SK-N-SH (cell line): ENCODE measurements around the gene WDR64. TPM values are rescaled to one million over a fixed set of nuclear protein-coding genes. Genes with fewer than 3 reads are reported as not detected.

ENCODE experiments used
- CTCF ChIA-PET: fragments of 300-600, 350-600 bp; formaldehyde crosslinking; extraction: SDS; loops from one replicate; lab custom pipeline; 2021; lab: Yijun Ruan, JAX
- POLR2A ChIA-PET: fragments of 350-600 bp; sonication (Branson Sonifier 250); formaldehyde crosslinking; extraction: SDS; loops from one replicate; lab custom pipeline; 2020; ENCODE audit warnings: antibody characterized with exemption, inconsistent platforms; lab: Yijun Ruan, JAX
- DNase-seq: peaks from one replicate; pipeline ENCODE4 v3.0.0; 2012
- H2AFZ ChIP-seq: fragments of 200-600 bp; sonication (generic); 2 replicates; pipeline ENCODE4 v1.8.1; 2016; ENCODE audit warnings: antibody characterized with exemption, mild to moderate bottlenecking, low read depth
- H3F3A ChIP-seq: fragments of 200-600 bp; sonication (generic); replicated peaks from 2 replicates; pipeline ENCODE3; 2016; ENCODE audit warnings: antibody characterized with exemption, mild to moderate bottlenecking; ENCODE audit not compliant: insufficient read depth
- H3K27ac ChIP-seq, 2 experiments: fragments of 200-500 bp in 1 of 2; fragments of 200-600 bp in 1 of 2; sonication (Bioruptor generic) in 1 of 2; sonication (generic), shearing (Covaris generic) in 1 of 2; 2 replicates each; pipeline versions ENCODE4 v1.5.1 to v1.6.1; 2014 to 2016; ENCODE audit warnings: low read depth in 2 of 2, inconsistent platforms in 1 of 2, low read length in 1 of 2, mild to moderate bottlenecking in 1 of 2, mixed read lengths in 1 of 2
- H3K27me3 ChIP-seq: fragments of 200-600 bp; sonication (generic), shearing (Covaris generic); 2 replicates; pipeline ENCODE4 v1.6.1; 2016; ENCODE audit warnings: mixed run types; ENCODE audit not compliant: insufficient read depth
- H3K36me3 ChIP-seq, 2 experiments: fragments of 200-500 bp in 1 of 2; fragments of 200-600 bp in 1 of 2; sonication (Bioruptor generic) in 1 of 2; sonication (generic) in 1 of 2; replicated peaks in 1 of 2; 2 replicates each; pipeline versions ENCODE3 to v1.5.1; 2014 to 2016; ENCODE audit warnings: low read length in 1 of 2, mild to moderate bottlenecking in 1 of 2; ENCODE audit not compliant: insufficient read depth in 2 of 2, control insufficient read depth in 1 of 2
- H3K4me1 ChIP-seq, 2 experiments: fragments of 200-500 bp in 1 of 2; fragments of 200-600 bp in 1 of 2; sonication (Bioruptor generic) in 1 of 2; sonication (generic), shearing (Covaris generic) in 1 of 2; 2 replicates each; pipeline versions ENCODE4 v1.5.1 to v1.6.1; 2014 to 2016; ENCODE audit warnings: low read depth in 1 of 2, low read length in 1 of 2, mixed run types in 1 of 2; ENCODE audit not compliant: insufficient read depth in 2 of 2, control insufficient read depth in 1 of 2
- H3K4me2 ChIP-seq: fragments of 200-600 bp; sonication (generic), shearing (Covaris generic); 2 replicates; pipeline ENCODE4 v1.6.1; 2017; ENCODE audit warnings: mixed run types
- H3K4me3 ChIP-seq, 2 experiments: fragments of 200-500 bp in 1 of 2; fragments of 200-600 bp in 1 of 2; sonication (Bioruptor generic) in 1 of 2; sonication (generic), shearing (Covaris generic) in 1 of 2; 2 replicates each; pipeline versions ENCODE4 v1.5.1 to v1.8.1; 2014 to 2016; ENCODE audit warnings: low read depth in 2 of 2, inconsistent platforms in 1 of 2, low read length in 1 of 2, mild to moderate bottlenecking in 1 of 2, mixed read lengths in 1 of 2, moderate library complexity in 1 of 2
- H3K79me2 ChIP-seq: fragments of 200-600 bp; sonication (generic); 2 replicates; pipeline ENCODE4 v1.8.1; 2017; ENCODE audit warnings: mild to moderate bottlenecking; ENCODE audit not compliant: insufficient read depth
- H3K9ac ChIP-seq: fragments of 200-600 bp; sonication (generic); 2 replicates; pipeline ENCODE4 v1.6.1; 2017; ENCODE audit warnings: mixed run types
- H3K9me2 ChIP-seq: fragments of 200-600 bp; sonication (generic); 2 replicates; pipeline ENCODE4 v1.6.1; 2017; ENCODE audit warnings: mixed run types
- H3K9me3 ChIP-seq: fragments of 200-600 bp; sonication (generic); 2 replicates; pipeline ENCODE4 v1.6.1; 2017; ENCODE audit warnings: mixed run types, mild to moderate bottlenecking, moderate library complexity
- H4K20me1 ChIP-seq: fragments of 200-600 bp; sonication (generic); 2 replicates; pipeline ENCODE4 v1.6.1; 2017; ENCODE audit warnings: mild to moderate bottlenecking, mixed run types; ENCODE audit not compliant: insufficient read depth
- FOSL2 ChIP-seq: IDR thresholded peaks from 2 replicates; pipeline ENCODE4 v1.4.0; 2012; ENCODE audit warnings: low read depth, mild to moderate bottlenecking, moderate library complexity, borderline replicate concordance
- GABPA ChIP-seq: IDR thresholded peaks from 2 replicates; pipeline ENCODE4 v1.4.0; 2012; ENCODE audit warnings: low read depth, mild to moderate bottlenecking
- MEF2A ChIP-seq: IDR thresholded peaks from 2 replicates; pipeline ENCODE4 v1.4.0; 2012; ENCODE audit warnings: low read depth, borderline replicate concordance
- RFX5 ChIP-seq: IDR thresholded peaks from 2 replicates; pipeline ENCODE4 v1.6.1; 2012; ENCODE audit warnings: mild to moderate bottlenecking, improper control_type of control experiment, low read length
- YY1 ChIP-seq: IDR thresholded peaks from 2 replicates; pipeline ENCODE4 v1.4.0; 2012; ENCODE audit warnings: low read depth, mild to moderate bottlenecking
- WGBS: methylation state at CpG from one replicate; pipeline ENCODE4 v1.1.6; 2017; ENCODE audit warnings: low lambda C conversion rate; 5-methylcytosine and 5-hydroxymethylcytosine counted together
- polyA plus RNA-seq, 3 experiments: library from polyadenylated mRNA; depleted of rRNA; stranded (reverse); fragments of >200 nt; gene quantifications; 2 replicates each; pipeline ENCODE4 v1.2.3, GENCODE V29; 2012
- TF ChIP-seq, protein P1 (sequence below): IDR thresholded peaks from 2 replicates; pipeline ENCODE4; 2012
- TF ChIP-seq, protein P2 (sequence below): IDR thresholded peaks from 2 replicates; pipeline ENCODE4 v1.4.0; 2012; ENCODE audit warnings: low read depth, borderline replicate concordance

The WDR64 gene
- polyA plus RNA-seq, 1 of the 3 experiments (the other 2 are of a cell fraction): not detected

DNA sequence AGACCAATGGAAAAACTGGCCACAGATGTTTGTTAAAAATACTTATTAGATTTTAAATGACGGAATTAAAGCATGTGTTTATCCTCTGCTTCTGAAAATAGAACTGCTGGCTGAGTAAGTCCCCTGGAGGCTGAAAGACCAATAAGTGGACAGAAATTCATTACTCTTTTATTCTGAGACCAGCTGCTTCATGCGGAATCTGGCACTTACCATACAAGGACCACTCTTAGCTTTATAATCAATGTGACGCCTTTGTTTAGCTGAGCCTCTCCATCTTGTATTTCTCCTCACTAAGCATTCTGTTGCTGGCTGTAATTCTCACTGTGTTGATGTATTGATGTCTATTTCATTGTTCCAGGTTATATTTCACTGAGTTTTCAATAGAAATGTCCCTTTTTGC lies 189.6 kb downstream of the WDR64 start (continued):
- TF ChIP-seq, protein P1, sequence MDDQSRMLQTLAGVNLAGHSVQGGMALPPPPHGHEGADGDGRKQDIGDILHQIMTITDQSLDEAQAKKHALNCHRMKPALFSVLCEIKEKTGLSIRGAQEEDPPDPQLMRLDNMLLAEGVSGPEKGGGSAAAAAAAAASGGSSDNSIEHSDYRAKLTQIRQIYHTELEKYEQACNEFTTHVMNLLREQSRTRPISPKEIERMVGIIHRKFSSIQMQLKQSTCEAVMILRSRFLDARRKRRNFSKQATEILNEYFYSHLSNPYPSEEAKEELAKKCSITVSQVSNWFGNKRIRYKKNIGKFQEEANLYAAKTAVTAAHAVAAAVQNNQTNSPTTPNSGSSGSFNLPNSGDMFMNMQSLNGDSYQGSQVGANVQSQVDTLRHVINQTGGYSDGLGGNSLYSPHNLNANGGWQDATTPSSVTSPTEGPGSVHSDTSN: no peak
- no peak for TF ChIP-seq RFX5
- TF ChIP-seq, all 33 proteins: peak for 0

DNA sequence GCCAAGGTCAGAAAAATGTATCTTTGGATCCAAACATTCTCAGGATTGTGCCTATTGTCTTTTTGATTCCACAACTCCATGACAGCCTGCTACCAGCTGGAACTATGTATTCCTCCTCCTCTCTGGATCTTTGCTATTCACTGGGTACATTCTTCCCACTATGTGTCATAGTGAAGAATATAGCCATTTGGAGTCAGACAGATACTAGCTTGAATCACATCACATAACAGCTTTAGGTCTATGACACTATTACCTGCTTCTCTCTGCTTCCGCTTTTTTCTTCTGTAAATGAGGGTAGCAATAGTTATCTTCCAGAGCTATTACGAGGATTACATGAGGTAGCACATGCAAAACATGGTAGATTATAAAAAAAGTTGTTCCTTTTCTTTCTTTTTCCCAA lies 190.5 kb downstream of the WDR64 start:
- Histone ChIP-seq H3K4me1 (peaks cover 0 to 3% of the 10 kb centered on the region in 2 experiments; a peak in 2 of 4 replicates), H3K4me3 (no peak overlapping the region), H3K9me3 (no peaks in the 10 kb centered on the region), H3K4me2 (0 out of 2 replicates have a peak overlapping the region, but pooled peaks have one; percentile 4), H3K27ac (no peak overlapping the region), H3K79me2 (no peaks in the 10 kb centered on the region), H2AFZ (no peak overlapping the region), H3K9ac (no peak overlapping the region), H3K9me2 (no peaks in the 10 kb centered on the region), H3F3A (peaks cover 3% of the 10 kb centered on the region), H4K20me1 (no peaks in the 10 kb centered on the region), H3K27me3 (no peaks in the 10 kb centered on the region), H3K36me3 (no peaks in the 10 kb centered on the region)
- WGBS: 80% methylated on average over 2 of the region's 2 CpGs
- TF ChIP-seq MEF2A (0 out of 2 replicates have a peak, but pooled peaks have one; percentile 27), FOSL2 (peak; percentile 26; the same call in 1 of the 2 replicates), GABPA (no peak), RFX5 (no peak)
- TF ChIP-seq, protein P2, sequence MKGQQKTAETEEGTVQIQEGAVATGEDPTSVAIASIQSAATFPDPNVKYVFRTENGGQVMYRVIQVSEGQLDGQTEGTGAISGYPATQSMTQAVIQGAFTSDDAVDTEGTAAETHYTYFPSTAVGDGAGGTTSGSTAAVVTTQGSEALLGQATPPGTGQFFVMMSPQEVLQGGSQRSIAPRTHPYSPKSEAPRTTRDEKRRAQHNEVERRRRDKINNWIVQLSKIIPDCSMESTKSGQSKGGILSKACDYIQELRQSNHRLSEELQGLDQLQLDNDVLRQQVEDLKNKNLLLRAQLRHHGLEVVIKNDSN: no peak
- ChIA-PET CTCF (interaction anchor here (2.7 to 6.2 kb wide), 3 partner anchors 9 to 231 kb away, joined by 8 to 23 read pairs (median 16); no protein-coding TSS in a partner anchor), POLR2A (no interaction called here)
- DNase-seq: no peak

DNA sequence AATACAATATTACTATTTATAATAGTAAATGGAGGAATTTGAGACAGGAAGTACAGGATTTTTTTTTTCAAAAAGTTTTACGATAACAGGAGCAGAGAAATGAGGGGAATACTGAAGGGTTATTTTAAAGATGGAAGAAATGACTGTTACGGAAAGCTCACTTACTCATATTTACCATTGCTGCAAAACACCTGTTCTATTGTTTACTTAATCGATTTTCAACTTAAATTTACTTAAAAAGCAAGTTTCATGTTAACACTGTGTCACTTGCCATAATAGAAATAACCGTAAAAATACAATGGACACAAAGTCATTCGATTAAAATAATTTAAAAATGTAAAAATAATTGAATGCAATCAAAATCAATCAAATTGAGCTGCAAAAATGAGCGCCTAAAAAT lies 192.5 kb downstream of the WDR64 start:
- POLR2A ChIA-PET: no interaction called here
- H3K4me1 ChIP-seq: peaks cover 0 to 16% of the 10 kb centered on the region in 2 experiments; a peak in 2 of 4 replicates
- H3K9ac ChIP-seq: no peak overlapping the region
- H3K36me3 ChIP-seq: no peaks in the 10 kb centered on the region
- H3F3A ChIP-seq: no peaks in the 10 kb centered on the region
- TF ChIP-seq YY1 (no peak), RFX5 (no peak), FOSL2 (no peak)
- TF ChIP-seq, protein P2: no peak
- TF ChIP-seq, protein P1: no peak
- TF ChIP-seq, all 33 proteins: peak for 0
- Histone ChIP-seq H4K20me1 (no peaks in the 10 kb centered on the region), H3K27ac (no peak overlapping the region), H2AFZ (no peak overlapping the region), H3K4me2 (no peak overlapping the region), H3K4me3 (no peak overlapping the region), H3K27me3 (no peaks in the 10 kb centered on the region), H3K79me2 (peaks cover 12% of the 10 kb centered on the region), H3K9me3 (no peaks in the 10 kb centered on the region), H3K9me2 (no peaks in the 10 kb centered on the region)
- 76% methylated on average over 6 of the region's 6 CpGs for WGBS
- DNase-seq: no peak
- CTCF ChIA-PET: interaction anchor here (0.6 to 6.2 kb wide), 3 partner anchors 11 to 233 kb away, joined by 3 to 23 read pairs (median 16); no protein-coding TSS in a partner anchor
